ENCODE results near the gene DACT2.
"Not testable (repeated sequence)": the region's sequence is repeated elsewhere in the genome, so short reads cannot be mapped to it uniquely, and the experiment has no call there.

Gene DACT2

GRCh38 chr6:168300975-168301647 is 18.5 kb downstream of the DACT2 start:
- DNase-seq = no peak

DNA sequence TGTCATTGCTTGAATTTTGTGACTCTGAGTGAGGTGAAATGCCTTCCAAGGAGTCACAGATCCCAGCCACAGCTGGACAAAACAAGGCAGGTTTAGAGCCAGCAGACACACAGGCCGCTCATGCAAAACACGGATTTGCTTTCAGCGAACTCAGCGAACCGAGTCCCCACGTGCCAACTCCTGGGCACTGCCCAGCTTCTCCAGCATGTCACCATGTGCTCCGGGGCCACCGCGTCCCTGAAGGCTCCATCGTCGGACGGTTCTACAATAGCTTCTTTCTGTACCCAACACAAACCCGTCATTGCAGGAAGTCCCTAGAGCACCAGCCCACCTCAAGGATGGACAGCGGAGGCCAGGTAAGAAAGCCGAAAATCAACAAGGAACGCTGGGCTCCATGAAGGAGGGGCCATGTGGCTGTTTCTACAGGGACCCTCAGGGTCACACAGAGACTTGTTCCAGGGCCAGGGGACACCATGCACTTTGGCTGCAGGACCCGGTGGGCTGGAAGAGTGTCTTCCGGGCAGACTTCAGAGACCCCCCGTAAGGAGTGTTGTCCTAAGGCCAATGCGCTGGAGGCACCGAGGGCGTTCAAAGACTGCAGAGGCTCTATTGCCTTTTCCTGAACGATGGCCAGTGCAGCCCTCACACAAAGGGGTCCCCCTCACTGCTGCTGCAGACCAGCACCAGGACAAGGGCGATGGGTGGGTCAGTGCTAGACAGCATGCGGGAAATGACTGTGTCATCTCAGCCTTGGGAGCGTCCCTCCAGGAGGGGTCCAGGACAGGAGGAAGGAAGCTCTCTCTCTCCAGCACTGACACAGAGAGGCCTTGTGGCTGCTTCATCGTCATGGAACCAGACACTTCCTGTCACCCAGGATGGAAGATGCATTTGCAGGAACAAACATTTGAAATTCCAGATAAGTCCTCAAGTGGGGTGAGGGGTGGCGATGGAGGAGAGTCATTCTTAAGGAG is 19.8 kb downstream of the DACT2 start:
- DNase-seq = no peak

- DNase-seq = no peak
Observed at GRCh38 chr6:168297643-168298042, 21.9 kb downstream of the DACT2 start.

GRCh38 chr6:168294901-168295300 is 24.7 kb downstream of the DACT2 start:
- DNase-seq = no peak

DNA sequence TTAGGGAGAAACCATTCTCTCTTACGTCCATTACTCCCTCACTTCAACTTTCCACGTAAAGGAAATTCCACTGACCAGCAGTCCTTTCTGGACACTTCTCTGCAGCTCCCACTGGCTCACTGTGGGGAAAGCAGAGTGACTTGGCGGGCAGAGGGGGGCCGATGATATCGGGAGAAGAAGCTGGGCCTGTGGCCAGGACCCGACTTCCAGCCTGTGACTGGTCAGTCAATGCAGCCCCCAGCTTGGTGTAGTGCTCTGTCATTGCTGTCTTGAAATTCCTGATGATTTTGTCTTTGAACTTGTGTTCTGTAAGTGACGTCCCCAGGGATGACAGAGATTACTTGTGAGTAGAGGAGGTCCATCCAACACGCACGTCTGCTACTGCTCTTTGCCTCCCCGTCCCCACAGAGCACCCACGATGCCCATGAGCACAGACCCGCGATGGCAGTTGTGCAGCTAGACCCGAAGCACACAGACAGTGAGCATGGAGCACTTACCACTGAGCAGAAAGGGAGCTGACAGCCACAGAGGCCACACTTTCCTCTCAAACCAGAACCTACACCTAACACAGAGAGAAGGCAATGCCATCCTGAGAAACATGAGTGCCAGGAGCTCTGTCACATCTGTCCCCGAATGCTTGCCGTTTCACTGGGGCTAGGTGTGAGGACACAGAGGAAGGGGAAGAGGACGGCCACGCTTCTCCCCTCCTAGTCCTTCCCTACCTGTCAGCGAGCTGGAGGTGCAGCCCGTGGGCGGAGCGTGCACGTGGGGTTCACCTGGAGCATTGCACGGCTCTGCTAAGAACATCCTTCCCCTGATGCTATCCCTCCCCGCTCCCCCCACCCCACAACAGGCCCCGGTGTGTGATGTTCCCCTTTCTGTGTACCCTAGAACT is 25.7 kb downstream of the DACT2 start:
- no peak for DNase-seq

DNA sequence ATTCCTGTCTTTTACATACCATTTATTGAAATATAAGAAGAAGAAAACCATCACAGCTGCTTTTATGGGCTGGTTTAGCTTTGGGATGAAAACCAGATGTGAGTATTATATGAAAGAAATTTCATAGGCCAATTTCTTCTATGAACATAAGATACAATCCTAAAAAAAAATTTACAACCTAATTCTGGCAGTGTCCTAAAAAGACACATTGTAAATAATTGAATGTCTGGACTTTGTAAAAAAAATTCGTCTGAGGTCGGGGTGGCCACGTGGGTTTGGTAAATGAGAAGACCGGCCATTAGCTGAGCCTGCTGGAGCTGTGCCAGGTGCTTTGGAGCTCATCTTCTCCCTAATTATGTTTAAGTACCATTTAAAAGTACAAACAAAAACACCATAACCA is 26.8 kb downstream of the DACT2 start:
- DNase-seq = no peak

DNA sequence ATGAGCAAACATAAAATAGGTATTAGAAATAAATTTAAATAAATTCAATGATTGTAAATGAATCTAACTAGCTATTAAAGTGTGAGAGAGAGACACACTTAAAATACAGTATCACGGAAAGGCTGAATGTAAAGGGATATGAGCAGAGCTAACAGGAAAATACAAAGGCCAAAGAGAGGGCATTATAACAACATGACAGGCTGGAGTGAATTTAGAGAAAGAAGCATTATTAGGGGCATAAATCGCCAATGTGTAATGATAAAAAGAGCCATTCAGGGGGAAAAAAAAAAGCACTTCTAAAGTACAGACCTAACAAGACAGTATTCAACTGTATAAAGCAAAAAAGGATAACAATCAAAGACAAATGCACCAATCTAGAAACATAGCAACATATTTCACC is 28.1 kb downstream of the DACT2 start:
- DNase-seq = no peak

DNA sequence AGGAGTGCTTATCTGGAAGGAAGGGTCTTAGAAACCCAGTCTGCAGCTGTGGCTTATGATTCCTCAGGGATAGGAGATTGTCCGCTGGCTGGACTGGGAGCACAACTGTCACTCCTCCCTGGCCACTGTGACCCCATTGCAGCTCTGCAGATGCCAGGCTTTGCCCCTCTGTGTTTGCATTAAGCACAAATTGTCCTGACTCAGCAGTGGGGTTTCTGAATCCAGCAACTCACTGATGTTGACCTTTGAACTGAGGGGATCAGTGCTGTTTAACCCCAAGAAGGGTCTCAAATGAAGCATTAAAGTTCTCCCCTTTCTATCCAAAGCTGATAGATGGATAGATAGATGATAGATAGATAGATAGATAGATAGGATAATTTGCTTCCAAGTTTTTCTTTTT is 29.5 kb downstream of the DACT2 start:
- DNase-seq = no peak

DNA sequence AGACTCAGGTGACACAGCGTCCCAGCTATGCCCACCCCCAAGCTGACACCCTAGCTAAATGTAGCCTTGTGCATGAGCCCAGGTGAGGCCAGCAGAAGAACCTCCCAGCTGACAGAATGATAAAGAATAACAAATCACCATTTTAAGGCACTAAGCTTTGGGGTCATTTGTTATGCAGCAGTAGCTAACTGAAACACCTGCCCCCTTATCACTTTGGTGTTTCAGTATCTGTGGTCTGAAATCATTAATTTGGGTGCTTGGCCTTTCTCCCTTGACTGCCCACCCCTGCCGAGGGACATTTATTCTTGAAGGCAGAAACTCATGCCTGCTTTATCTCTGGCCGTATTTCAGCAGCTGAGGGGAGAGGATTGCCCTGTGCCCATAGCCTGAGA is 30.0 kb downstream of the DACT2 start:
- no peak for DNase-seq

DNA sequence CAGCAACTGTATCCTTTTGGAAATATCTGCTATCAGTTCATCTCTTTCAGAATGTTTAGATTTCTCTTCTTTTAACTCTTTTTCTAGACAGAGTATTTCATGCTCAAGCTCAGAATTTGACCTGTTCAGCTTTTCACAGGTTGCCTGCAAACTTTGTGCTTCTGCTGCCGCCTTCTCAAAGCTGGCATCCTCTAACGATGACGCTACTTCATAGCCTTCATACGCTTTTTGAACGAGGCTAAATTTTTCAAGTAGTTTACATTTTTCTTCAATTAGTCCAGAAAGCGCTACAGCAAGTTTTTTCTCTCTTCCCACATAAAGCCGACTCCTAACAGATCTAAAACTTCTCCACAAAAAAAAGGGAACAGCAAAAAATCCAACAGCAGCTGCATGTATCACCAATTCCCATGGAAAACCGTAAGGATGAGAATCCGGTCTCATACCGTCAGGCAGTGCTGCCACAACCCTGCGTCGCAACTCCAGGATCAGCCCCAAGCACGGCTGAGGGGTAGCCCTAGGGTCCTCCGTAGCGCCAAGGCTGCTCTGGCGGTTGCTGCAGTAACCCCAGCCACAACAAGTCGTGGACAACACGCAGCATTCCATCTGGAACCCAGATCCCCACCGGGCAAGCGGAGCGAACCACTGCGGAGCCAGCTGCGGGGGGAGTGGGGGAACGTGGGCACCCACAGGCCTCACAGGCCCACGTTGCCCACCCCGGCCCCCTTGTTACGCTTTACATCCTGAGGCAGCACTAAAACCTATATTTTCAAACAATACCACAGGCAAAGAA is 30.6 kb downstream of the DACT2 start:
- DNase-seq = no peak

GRCh38 chr6:168287460-168287859 is 32.1 kb downstream of the DACT2 start:
- DNase-seq = not testable (repeated sequence)

GRCh38 chr6:168286771-168287446 is 32.7 kb downstream of the DACT2 start:
- not testable (repeated sequence) for DNase-seq

DNA sequence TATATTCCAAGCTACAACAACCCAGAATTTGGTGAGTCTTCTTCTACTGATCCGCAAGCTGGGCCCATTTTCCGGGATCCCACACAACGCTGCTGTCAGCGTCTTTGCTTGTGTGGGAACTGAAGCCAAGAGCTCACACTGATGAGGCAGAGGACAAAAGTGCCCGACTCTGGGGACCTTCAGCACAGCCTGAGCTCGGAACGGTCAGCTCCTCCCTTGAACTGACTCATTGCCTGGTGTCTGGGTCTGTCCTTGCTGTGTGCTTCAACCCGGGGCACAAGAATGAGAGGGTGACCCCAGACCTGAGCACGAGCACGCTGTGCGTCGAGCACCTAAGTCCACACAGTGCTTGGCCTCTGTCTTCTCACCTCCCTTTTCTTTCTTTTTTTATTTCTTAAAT is 33.5 kb downstream of the DACT2 start:
- DNase-seq = no peak

DNA sequence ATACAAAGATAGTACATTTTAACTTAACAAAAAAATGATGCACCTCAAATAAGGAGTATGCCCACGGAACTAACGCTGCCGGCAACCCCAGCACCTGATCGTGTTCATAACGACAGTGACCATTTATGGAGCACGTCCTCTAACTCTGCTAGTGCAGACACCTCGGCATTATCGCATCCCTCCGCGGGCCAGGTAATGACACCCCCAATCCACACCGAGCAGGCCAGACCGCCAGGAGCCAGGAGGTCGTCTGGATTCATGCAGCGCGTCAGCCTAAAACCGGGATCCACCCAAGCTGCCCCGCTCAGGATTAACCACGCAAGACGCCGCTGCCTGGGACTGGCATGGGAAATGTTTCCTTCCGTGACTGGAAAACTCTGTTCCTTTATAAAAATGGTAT is 34.1 kb downstream of the DACT2 start:
- no peak for DNase-seq

- DNase-seq = no peak
Observed at GRCh38 chr6:168284187-168284586, 35.4 kb downstream of the DACT2 start.

DNA sequence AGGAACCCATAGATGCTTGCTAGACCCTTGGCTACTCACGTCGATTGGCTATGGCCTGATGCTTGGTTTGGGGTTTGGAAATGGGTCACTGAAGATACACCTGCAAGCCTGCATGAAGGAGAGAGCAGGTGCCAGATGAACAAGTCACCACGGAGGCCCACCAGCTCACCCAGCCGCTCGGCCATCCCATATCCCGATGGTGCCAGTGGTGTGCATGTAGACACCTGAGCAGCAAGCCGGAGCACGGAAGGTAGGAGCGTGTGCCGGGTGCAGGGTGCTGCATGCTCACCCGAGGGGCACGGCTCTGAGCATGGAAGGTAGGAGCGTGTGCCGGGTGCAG is 35.9 kb downstream of the DACT2 start:
- no peak for DNase-seq

DNA sequence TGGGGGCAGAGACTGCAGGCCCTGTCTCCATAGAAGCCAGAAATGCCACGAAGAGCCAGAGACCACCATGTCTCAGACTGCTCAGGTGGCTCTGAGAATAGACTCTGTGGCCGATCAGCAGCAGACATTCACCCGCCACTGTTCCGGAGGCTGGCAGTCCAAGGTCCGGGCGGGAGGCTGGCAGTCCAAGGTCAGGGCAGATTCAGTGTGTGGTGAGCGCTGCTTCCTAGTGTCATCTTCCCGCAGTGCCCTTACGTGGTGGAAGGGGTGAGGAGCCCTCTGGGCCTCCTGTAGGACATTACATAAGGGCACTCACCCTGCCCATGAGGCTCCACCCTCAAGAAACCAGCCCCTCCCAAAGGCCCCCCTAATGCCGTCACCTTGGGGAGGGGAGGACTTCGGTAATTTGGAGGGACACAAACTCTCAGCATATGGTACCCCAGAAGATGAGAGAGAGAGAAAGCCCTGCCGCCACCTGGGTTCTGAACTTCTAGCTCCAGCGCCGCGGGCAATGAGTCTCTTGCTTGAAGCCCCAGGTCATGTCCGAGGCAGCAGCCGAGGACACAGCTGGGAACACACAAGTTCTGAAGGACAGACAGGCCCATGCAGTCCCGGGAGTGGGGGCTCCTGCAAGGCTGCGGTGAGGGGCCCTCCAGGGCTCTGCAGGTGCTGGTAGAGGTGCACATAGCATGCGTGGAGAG is 36.4 kb downstream of the DACT2 start:
- DNase-seq = no peak

DNA sequence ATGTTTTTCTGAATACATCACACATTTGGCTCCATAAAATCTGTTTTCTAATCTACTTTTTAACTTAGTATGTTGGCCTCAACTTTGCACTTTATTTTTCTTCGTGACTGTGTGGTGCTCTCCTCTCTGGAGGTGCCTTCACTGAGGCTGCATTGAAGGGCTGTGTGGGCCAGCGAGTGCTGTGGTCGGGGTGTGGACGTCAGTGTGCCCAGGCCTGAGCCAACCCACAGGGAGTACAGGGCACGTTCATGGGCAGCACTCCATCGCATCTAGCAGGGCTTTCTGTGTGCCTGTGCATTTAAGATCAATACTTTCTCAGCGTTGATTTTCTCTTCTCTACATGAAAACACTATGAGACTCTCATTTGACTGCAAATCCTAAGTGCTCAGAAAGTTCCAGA is 37.8 kb downstream of the DACT2 start:
- DNase-seq = no peak

GRCh38 chr6:168281314-168281713 is 38.3 kb downstream of the DACT2 start:
- not testable (repeated sequence) for DNase-seq

GRCh38 chr6:168280899-168281245 is 38.7 kb downstream of the DACT2 start:
- no peak for DNase-seq

Measured in DMS 273 treated with DMSO at 0.1 percent for 48 hours (cell line).